HFF-Myc (cell line): ENCODE data around the gene ARHGEF12.

ENCODE experiments used
- DNase-seq: peaks from one replicate; pipeline ENCODE4 v3.0.0-alpha.2; 2011; ENCODE audit warnings: low read depth; ENCODE audit errors: extremely low read depth
- H3K4me3 ChIP-seq: replicated peaks from 2 replicates; pipeline ENCODE4 v1.5.1; 2011; ENCODE audit warnings: low read depth, mild to moderate bottlenecking, control low read depth, low read length
- CTCF ChIP-seq: IDR thresholded peaks from 2 replicates; pipeline ENCODE4 v1.5.1; 2012; ENCODE audit warnings: mild to moderate bottlenecking, low read depth, low read length, control low read depth; ENCODE audit errors: missing control alignments

ARHGEF12 gene

GRCh38 chr11:120532832-120533196 lies 196.6 kb downstream of the ARHGEF12 start:
- no peak for DNase-seq
- no peak for TF ChIP-seq CTCF
- H3K4me3 ChIP-seq, result no peak overlapping the region

GRCh38 chr11:120536091-120536796 lies 200.0 kb downstream of the ARHGEF12 start:
- no peak for TF ChIP-seq CTCF
- no peak for DNase-seq
- no peak overlapping the region for H3K4me3 ChIP-seq

GRCh38 chr11:120536797-120537169 lies 200.6 kb downstream of the ARHGEF12 start:
- TF ChIP-seq CTCF, result no peak
- DNase-seq, result no peak
- no peak overlapping the region for H3K4me3 ChIP-seq

GRCh38 chr11:120537996-120538395 lies 201.8 kb downstream of the ARHGEF12 start:
- no peak for TF ChIP-seq CTCF
- DNase-seq, result no peak
- H3K4me3 ChIP-seq, result no peak overlapping the region

- TF ChIP-seq CTCF, result no peak
- no peak overlapping the region for H3K4me3 ChIP-seq
- DNase-seq, result no peak
Observed at GRCh38 chr11:120538707-120539106, 202.5 kb downstream of the ARHGEF12 start.
